CD4-positive, alpha-beta T cell treated with Interleukin-12 subunit alpha and Interleukin-12 subunit beta, for 1 hour (primary cell): ENCODE data around the gene PPIC.

ENCODE experiments used
- DNase-seq: peaks from one replicate; pipeline ENCODE4 v3.0.0-alpha.2; 2020

PPIC gene

GRCh38 chr5:123036391-123037103, at the start of gene PPIC:
Gene PPIC (minus strand): TSS chr5:123036725. CDS start chr5:123036625, 100 bp downstream.
- no peak for DNase-seq

GRCh38 chr5:123085638-123086286, 49.2 kb upstream of the PPIC start:
- DNase-seq: no peak

- DNase-seq: no peak
These were observed 48.4 kb upstream of the PPIC start for GRCh38 chr5:123084730-123085605.

- DNase-seq: no peak
These were observed 46.8 kb upstream of the PPIC start for GRCh38 chr5:123083298-123083697.

DNA sequence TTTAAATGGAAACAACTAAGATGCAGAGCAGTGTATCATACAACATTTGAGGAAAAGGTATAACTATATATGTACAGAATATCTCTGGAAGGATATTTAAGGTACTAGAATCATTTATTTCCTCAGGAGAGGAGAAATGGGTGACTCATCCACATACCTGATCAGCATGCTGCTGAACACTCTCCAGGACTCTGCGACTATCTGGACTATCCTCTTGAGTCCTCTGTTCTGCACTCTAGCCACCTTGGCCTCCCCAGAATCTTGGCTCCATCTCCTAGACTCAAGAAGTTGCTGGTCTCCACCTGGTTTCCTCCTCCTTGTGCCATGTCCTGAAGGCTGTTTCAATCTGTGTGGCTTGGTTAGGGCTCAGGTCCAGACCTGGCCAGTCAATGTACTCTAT, 43.7 kb upstream of the PPIC start:
- DNase-seq: no peak

DNA sequence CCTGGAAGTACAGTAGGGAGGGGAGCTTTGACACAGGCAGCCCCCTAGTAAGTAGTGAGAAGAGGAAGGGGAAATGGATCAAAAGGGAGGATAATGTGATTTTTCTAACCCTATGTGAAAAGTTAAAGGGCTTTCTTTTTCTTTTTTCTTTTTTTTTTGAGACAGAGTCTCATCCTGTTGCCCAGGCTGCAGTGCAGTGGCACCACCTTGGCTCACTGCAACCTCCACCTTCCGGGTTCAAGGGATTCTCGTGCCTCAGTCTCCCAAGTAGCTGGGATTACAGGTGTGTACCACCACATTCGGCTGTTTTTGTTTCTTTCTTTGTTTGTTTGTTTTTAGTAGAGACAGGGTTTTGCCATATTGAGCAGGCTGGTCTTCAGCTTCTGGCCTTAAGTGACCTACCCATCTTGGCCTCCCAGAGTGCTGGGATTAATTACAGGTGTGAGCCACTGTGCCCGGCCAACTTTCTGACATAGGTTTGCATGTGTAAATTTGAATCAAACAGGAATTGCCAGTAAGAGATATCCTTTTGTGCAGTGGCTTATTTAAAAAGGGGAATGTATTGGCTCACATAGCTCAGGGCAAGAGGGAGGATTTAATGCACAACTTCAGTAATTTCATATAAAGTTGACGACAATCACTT, 39.1 kb upstream of the PPIC start:
- no peak for DNase-seq

DNA sequence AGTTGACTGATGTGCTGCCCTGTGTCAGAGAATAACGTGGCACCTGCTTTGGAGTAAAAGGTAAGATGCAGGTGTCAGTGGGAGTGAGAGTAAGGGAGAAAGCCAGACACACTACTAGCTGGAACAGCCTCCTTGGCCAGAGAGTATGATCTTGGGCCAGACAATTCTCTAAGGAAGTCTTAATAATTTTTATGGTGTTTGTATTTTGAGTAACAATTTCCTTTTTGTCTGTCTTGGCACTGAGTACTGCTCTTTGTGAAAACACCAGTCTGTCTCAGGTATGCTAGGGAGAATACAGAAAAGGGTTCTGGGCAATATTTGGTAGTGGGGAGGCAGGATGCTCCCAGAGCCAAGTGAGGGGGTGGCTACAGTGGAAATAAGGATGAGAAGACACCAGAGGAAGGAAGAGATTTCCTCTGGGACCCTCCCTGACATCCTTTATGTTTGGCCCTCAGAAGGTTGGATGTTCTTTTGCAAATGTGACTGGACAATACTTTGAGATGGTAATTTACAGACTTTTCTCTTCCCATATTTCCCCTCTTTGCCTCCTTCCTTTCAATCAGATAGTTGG, 31.9 kb upstream of the PPIC start:
- DNase-seq: no peak

GRCh38 chr5:123066016-123066415, 29.5 kb upstream of the PPIC start:
- DNase-seq: no peak

DNA sequence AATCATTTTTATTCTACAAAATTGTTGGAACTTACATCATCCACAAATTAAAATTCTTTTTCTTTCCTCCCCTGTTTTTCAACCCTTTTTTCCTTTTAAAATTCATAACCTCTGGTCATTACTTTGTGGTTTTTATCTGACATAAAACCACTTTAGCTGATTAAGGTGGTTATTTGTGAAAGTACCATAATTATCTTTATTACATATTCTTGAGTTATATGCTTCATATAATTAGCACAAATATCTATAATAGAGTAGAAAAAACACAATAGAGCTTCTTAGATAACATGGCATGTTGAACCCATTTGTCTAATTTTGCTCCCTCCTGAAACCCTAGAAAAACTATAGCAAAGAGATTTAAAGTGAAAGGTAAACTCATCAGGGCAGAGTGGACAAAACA, 22.9 kb upstream of the PPIC start:
- no peak for DNase-seq

- no peak for DNase-seq
These were observed 14.7 kb upstream of the PPIC start for GRCh38 chr5:123051206-123051605.

DNA sequence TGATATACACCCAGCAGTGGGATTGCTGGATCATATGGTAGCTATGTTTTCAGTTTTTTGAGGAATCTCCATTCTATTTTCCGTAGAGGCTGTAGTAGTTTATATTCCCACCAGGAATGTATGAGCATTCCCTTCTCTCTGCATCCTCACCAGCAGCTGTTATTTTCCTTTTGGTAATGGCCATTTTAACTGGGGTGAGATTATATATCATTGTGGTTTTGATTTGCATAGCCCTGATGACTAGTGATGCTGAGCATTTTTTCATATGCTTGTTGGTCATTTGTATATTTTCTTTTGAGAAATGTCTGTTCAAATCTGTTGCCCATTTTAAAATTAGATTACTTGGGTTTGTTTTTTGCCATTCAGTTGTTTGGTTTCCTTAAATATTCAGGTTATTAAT, 11.2 kb upstream of the PPIC start:
- no peak for DNase-seq

DNA sequence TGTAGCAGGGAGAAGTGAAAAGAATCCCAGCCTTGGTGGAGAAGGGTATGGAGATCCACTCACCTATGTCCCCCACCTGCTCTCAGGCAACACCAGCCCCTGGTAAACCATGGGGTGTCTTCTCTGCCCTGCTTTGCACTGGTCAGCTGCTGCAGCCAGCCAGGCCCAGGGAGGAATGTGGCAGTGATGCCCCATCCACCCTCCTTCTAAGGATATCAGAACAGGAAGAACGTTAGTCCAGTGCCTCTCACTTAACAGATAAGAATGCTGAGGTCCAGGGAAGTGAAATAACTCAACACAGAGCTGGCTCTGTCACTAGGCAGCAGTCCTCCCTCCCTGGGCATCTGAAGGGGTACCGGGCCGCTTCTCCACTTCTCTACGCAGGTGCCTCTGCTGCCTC, 9.7 kb upstream of the PPIC start:
- no peak for DNase-seq

DNA sequence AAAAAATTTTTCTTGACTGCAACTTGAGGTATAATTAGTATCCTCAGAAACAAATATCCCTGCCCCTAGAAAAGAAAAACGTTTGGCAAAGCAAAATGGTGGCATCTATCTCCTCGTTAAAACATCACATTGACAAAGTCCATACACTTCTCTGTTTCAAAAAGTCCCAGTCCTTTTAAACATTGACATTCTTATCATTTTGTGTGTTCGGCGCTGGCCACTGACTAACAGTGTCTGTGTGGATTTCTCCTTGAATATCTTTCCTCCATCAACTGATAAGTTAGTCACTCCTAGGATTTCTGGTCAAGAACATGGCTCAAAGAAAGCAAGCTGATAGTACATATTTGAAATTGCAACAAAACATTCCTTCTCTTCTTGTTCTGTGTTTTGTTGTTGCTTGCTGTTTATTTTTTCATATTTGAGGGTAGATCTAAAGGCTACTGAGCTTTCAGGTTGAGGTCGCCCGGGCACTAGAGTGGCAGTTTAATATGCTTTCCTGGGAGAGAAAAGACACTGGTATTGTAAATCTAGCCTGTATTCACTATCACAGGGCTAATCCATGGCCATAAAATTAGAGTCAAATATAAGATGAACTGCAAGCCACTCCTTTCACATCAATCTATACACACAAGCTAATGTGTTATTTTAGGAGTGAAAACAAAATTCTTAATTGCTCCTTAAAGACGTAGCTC, 8.5 kb upstream of the PPIC start:
- DNase-seq: no peak

- DNase-seq: no peak
These were observed 3.1 kb upstream of the PPIC start for GRCh38 chr5:123039673-123040072.

DNA sequence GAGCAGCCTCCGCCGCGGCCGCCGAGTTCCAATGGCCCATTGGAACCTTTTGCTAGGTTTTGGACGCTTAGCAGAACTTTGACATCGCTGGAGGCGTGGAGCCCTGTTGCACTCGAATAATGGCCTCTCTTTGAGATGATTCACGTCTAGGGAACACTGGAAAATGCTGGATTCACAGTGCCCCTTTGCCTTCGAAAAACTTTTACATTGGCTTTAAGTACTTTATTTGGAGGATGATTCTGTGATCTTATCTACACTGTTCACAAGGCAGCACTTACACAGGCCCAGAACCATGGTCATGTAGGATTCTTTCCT, 536 bp upstream of the PPIC start:
- DNase-seq: no peak

GRCh38 chr5:123035918-123036390, 571 bp downstream of the PPIC start:
- DNase-seq: no peak

- DNase-seq: no peak
These were observed 1.1 kb downstream of the PPIC start for GRCh38 chr5:123035360-123035917.

DNA sequence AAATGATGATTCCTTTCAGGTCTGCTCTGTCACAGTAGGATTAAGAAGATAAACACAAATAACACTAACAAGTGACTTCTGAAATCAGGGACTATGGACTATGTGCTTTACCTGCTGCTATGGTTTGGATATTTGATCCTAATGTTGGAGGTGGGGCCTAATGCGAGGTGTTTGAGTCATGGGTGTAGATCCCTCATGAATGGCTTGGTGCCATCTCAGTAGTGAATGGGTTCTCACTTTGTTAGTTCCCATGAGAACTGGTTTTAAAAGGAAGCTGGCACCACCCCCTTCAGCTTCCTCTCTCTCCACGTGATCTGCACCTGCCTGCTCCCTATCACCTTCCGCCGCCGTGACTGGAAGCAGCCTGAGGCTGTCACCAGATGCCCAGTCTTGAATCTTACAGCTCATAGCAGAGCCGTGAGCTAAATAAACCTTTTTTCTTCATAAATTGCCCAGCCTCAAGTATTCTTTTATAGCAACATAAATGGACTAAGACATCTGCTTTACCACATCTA, 3.3 kb downstream of the PPIC start:
- DNase-seq: no peak

DNA sequence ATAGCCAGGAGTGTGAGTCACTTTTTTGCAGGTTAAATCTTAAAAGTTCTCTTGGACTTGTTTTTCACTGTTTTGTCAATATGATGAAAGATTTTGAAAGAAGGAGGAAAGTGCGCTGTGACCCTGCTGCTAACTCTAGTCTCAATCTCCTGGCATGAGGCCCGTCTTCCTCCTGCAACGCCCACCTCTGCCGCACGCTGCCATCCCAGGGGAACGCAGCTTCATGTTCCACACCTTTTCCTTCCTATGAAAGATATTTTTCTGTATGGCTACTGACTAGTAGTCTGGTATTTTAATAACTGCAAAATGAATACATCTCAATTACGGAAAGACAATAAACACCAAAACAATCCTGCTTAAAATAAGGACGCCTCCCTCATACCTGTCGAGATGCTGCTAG, 8.3 kb downstream of the PPIC start:
- no peak for DNase-seq

DNA sequence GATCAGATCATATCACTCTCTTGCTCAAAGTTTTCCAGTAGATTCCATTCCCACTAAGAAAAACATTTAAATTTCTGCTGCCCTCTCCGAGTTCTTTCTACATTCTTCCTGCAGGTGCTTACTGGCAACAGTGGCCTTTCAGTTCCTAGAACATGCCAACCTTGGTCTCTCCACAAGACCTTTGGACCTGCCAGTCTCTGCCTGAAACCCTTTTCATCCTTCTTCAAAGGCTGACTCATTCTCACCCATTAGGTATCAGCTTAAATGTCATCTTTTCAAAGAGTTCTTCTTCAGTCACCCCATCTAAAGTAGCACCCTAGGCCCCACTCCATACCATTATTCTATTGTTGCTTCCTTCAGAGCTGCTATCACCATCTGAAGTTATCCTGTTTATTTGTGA, 21.8 kb downstream of the PPIC start:
- no peak for DNase-seq

GRCh38 chr5:123012321-123012720, 24.2 kb downstream of the PPIC start:
- DNase-seq: no peak

GRCh38 chr5:123007754-123008153, 28.8 kb downstream of the PPIC start:
- DNase-seq: no peak
